ENCODE results near the gene CTAGE1. TPM values are rescaled to one million over a fixed set of nuclear protein-coding genes. Genes with fewer than 3 reads are reported as not detected.
"Not testable (repeated sequence)": the region's sequence is repeated elsewhere in the genome, so short reads cannot be mapped to it uniquely, and the experiment has no call there.

Gene CTAGE1
- total RNA-seq, 1 experiment from 2014 or later = not detected

DNA sequence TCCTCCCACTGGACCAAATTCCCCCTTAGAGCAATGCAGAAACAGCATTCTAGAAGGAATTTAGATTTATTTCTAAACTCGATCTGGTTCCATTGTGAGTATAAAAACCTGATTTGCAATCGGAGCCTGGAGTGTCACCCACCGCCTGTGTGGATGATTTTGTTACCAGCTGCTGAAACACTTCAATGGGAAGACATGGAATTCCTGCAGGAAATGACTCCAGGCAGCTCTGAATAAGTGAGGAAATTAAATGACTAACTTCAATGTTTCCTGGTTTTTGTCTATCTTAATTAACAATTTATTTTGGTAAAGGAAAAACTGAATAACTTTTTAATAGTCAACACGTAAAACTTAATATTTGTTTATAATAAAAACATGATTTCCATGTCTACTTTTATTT, 19.3 kb downstream of the CTAGE1 start:
- H3K9ac ChIP-seq (ENCODE audit: low read length) = no peak overlapping the region
- ATAC-seq (no peak), DNase-seq (no peak)
- ChIA-PET POLR2A (ENCODE audit: unreplicated experiment) (no interaction called here), CTCF (no interaction called here)
- intact Hi-C loops (cut with micrococcal nuclease) = no loop called here
- H3K79me2 ChIP-seq (ENCODE audit: low read length) = no peaks in the 10 kb centered on the region
- H3K27me3 ChIP-seq (ENCODE audit: low read length) = no peaks in the 10 kb centered on the region
- H3K4me1 ChIP-seq (ENCODE audit: insufficient read depth, low read length) = no peaks in the 10 kb centered on the region
- BruUV-seq (replicated peaks) = no TSS peak
- H3K36me3 ChIP-seq (ENCODE audit: low read depth, low read length) = no peaks in the 10 kb centered on the region
- H4K20me1 ChIP-seq (ENCODE audit: low read length) = no peaks in the 10 kb centered on the region
- no peaks in the 10 kb centered on the region for H3F3A ChIP-seq (ENCODE audit: low read length, unreplicated experiment)
- no peaks in the 10 kb centered on the region for H3K9me3 ChIP-seq (ENCODE audit: low read length)
- no peak overlapping the region for H3K27ac ChIP-seq (ENCODE audit: low read length)
- no peaks in the 10 kb centered on the region for H3K9me2 ChIP-seq (replicated peaks; ENCODE audit: low read length)
- H3K4me2 ChIP-seq (ENCODE audit: low read length) = no peak overlapping the region
- 0 out of 2 replicates have a peak overlapping the region, but pooled peaks have one; percentile 9 for H2AFZ ChIP-seq (ENCODE audit: low read length)
- TF ChIP-seq EZH2phosphoT487 (IDR thresholded peaks at IDR 0.05; ENCODE audit: borderline replicate concordance, low read length) = no peak
- TF ChIP-seq EZH2 (IDR thresholded peaks at IDR 0.05; ENCODE audit: low read length, unreplicated experiment) = no peak
- TF ChIP-seq, protein P1, sequence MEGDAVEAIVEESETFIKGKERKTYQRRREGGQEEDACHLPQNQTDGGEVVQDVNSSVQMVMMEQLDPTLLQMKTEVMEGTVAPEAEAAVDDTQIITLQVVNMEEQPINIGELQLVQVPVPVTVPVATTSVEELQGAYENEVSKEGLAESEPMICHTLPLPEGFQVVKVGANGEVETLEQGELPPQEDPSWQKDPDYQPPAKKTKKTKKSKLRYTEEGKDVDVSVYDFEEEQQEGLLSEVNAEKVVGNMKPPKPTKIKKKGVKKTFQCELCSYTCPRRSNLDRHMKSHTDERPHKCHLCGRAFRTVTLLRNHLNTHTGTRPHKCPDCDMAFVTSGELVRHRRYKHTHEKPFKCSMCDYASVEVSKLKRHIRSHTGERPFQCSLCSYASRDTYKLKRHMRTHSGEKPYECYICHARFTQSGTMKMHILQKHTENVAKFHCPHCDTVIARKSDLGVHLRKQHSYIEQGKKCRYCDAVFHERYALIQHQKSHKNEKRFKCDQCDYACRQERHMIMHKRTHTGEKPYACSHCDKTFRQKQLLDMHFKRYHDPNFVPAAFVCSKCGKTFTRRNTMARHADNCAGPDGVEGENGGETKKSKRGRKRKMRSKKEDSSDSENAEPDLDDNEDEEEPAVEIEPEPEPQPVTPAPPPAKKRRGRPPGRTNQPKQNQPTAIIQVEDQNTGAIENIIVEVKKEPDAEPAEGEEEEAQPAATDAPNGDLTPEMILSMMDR (conservative IDR thresholded peaks at IDR 0.05; ENCODE audit: low read depth, low read length) = no peak
- H3K4me3 ChIP-seq (ENCODE audit: low read length) = no peak overlapping the region

DNA sequence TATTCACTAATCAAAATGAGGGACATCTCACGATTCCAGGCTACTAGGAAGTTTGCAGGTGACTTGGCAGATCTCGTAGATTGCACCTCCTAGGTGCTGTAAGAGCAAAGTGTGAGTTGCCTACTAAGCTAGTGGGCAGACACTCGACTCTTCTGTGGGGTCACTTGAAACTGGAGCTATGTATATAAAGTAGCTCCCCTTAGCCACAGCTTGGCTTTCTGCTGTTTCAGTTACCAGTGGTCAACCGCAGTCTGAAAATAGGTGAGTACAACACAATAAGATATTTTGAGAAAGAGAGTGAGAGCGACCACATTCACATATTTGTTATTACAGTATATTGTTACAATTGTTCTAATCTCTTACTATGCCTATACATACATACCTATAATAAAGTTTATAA, 23.3 kb downstream of the CTAGE1 start:
- H3K4me2 ChIP-seq (ENCODE audit: low read length) = no peak overlapping the region
- POLR2A ChIA-PET (ENCODE audit: unreplicated experiment) = no interaction called here
- intact Hi-C loops (cut with micrococcal nuclease) = no loop called here
- no peak for DNase-seq
- no peaks in the 10 kb centered on the region for H3K9me2 ChIP-seq (replicated peaks; ENCODE audit: low read length)
- no peak for ATAC-seq
- H3F3A ChIP-seq (ENCODE audit: low read length, unreplicated experiment) = no peaks in the 10 kb centered on the region
- H3K27ac ChIP-seq (ENCODE audit: low read length) = no peak overlapping the region
- CTCF ChIA-PET = no interaction called here
- H2AFZ ChIP-seq (ENCODE audit: low read length) = no peak overlapping the region
- no peaks in the 10 kb centered on the region for H4K20me1 ChIP-seq (ENCODE audit: low read length)
- peaks cover 17% of the 10 kb centered on the region for H3K4me1 ChIP-seq (ENCODE audit: insufficient read depth, low read length)
- no peaks in the 10 kb centered on the region for H3K36me3 ChIP-seq (ENCODE audit: low read depth, low read length)
- H3K79me2 ChIP-seq (ENCODE audit: low read length) = no peaks in the 10 kb centered on the region
- no peaks in the 10 kb centered on the region for H3K9me3 ChIP-seq (ENCODE audit: low read length)
- H3K9ac ChIP-seq (ENCODE audit: low read length) = no peak overlapping the region
- TF ChIP-seq, protein P1 (conservative IDR thresholded peaks at IDR 0.05; ENCODE audit: low read depth, low read length) = no peak
- TF ChIP-seq EZH2phosphoT487 (IDR thresholded peaks at IDR 0.05; ENCODE audit: borderline replicate concordance, low read length) = no peak
- TF ChIP-seq EZH2 (IDR thresholded peaks at IDR 0.05; ENCODE audit: low read length, unreplicated experiment) = no peak
- H3K4me3 ChIP-seq (ENCODE audit: low read length) = no peak overlapping the region
- no TSS peak for BruUV-seq (replicated peaks)
- no peaks in the 10 kb centered on the region for H3K27me3 ChIP-seq (ENCODE audit: low read length)

DNA sequence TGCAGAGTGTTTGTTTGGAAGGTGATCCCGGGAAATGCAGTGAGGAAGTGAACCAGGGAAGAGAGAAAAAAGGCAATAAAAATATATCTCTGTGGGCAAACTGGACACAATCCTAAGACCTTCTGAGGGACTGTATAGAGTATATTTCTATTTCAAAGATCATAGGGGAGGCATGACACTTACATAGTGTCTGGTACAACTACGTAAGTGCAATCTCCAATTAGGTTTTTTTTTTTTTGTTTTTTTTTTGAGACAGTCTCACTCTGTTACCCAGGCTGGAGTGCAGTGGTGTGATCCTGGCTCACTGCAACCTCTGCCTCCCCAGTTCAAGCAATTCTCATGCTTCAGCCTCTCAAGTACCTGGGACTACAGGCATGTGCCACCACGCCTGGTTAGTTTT, 24.6 kb downstream of the CTAGE1 start:
- H3K4me2 ChIP-seq (ENCODE audit: low read length); H3K4me3 ChIP-seq (ENCODE audit: low read length); H3K9ac ChIP-seq (ENCODE audit: low read length); H3K27ac ChIP-seq (ENCODE audit: low read length); H3F3A ChIP-seq (ENCODE audit: low read length, unreplicated experiment); DNase-seq; CTCF ChIA-PET; H3K9me3 ChIP-seq (ENCODE audit: low read length); ATAC-seq; H4K20me1 ChIP-seq (ENCODE audit: low read length); H3K27me3 ChIP-seq (ENCODE audit: low read length); POLR2A ChIA-PET (ENCODE audit: unreplicated experiment); H2AFZ ChIP-seq (ENCODE audit: low read length); H3K9me2 ChIP-seq (replicated peaks; ENCODE audit: low read length); H3K79me2 ChIP-seq (ENCODE audit: low read length); BruUV-seq (replicated peaks); intact Hi-C loops (cut with micrococcal nuclease); H3K36me3 ChIP-seq (ENCODE audit: low read depth, low read length): not testable (repeated sequence)
- H3K4me1 ChIP-seq (ENCODE audit: insufficient read depth, low read length) = peaks cover 20% of the 10 kb centered on the region

Measured in PC-3 (cell line).